Measurements from ENCODE around the gene ASTN1.
A peak's percentile ranks its signal among the peaks of the same experiment; 100 is the strongest.

ASTN1 gene

GRCh38 chr1:177164380-177165068 lies at the start of gene ASTN1:
Gene ASTN1, minus strand, starts transcription at chr1:177164712. Its CDS starts 36 bp downstream, at chr1:177164676.
- DNase-seq, result no peak

- DNase-seq, result no peak
These were observed 46.7 kb upstream of the ASTN1 start for GRCh38 chr1:177211231-177211630.

GRCh38 chr1:177210071-177210470 lies 45.6 kb upstream of the ASTN1 start:
- peak; percentile 65 for DNase-seq

GRCh38 chr1:177209357-177209756 lies 44.8 kb upstream of the ASTN1 start:
- DNase-seq, result peak; percentile 94

- DNase-seq, result no peak
These were observed 44.4 kb upstream of the ASTN1 start for GRCh38 chr1:177208920-177209319.

GRCh38 chr1:177206831-177207355 lies 42.4 kb upstream of the ASTN1 start:
- no peak for DNase-seq

GRCh38 chr1:177200290-177200689 lies 35.8 kb upstream of the ASTN1 start:
- DNase-seq, result no peak

GRCh38 chr1:177198243-177198642 lies 33.7 kb upstream of the ASTN1 start:
- DNase-seq, result no peak

- no peak for DNase-seq
These were observed 25.9 kb upstream of the ASTN1 start for GRCh38 chr1:177190308-177190970.

- no peak for DNase-seq
These were observed 22.1 kb upstream of the ASTN1 start for GRCh38 chr1:177186639-177187038.

GRCh38 chr1:177185209-177185608 lies 20.7 kb upstream of the ASTN1 start:
- DNase-seq, result no peak

- no peak for DNase-seq
These were observed 19.3 kb upstream of the ASTN1 start for GRCh38 chr1:177183836-177184235.

GRCh38 chr1:177181631-177182291 lies 17.2 kb upstream of the ASTN1 start:
- peak; percentile 38 for DNase-seq

- DNase-seq, result no peak
These were observed 16.7 kb upstream of the ASTN1 start for GRCh38 chr1:177181280-177181630.

GRCh38 chr1:177174921-177175634 lies 10.6 kb upstream of the ASTN1 start:
- DNase-seq, result no peak

- no peak for DNase-seq
These were observed 9.5 kb upstream of the ASTN1 start for GRCh38 chr1:177173976-177174375.

- DNase-seq, result no peak
These were observed 8.4 kb upstream of the ASTN1 start for GRCh38 chr1:177172866-177173265.

- no peak for DNase-seq
These were observed 7.8 kb upstream of the ASTN1 start for GRCh38 chr1:177172272-177172671.

- no peak for DNase-seq
These were observed 7.1 kb upstream of the ASTN1 start for GRCh38 chr1:177171536-177172123.

GRCh38 chr1:177170756-177171535 lies 6.4 kb upstream of the ASTN1 start, which contains the start of gene BRINP2:
Gene BRINP2, plus strand, starts transcription at chr1:177170958. Its CDS starts 58,919 bp downstream, at chr1:177229877.
- DNase-seq, result no peak

- DNase-seq, result no peak
These were observed 542 bp upstream of the ASTN1 start for GRCh38 chr1:177165069-177165439.

GRCh38 chr1:177163844-177164379 lies 600 bp downstream of the ASTN1 start:
- no peak for DNase-seq

Measured in SHP77 treated with DMSO at 0.1 percent for 48 hours (cell line).